Gastrocnemius medialis (tissue), 4 donors: ENCODE data around the gene DNAJC22.

ENCODE experiments used
- POLR2A ChIP-seq, 2 donors: fragments of 450-650 bp; IDR thresholded peaks; one replicate each; pipeline ENCODE4 v1.6.1; 2017; ENCODE audit warnings: antibody characterized with exemption in 2 of 2, mild to moderate bottlenecking in 2 of 2, moderate library complexity in 2 of 2
- TF ChIP-seq, protein P1 (sequence below), 5 experiments: fragments of 450-650 bp in 3 of 5; fragments of 200-600 bp in 2 of 5; sonication (generic) in 2 of 5; IDR thresholded peaks in 4 of 5; conservative IDR thresholded peaks in 1 of 5; 1 replicate in 4 of 5; 2 replicates in 1 of 5; pipeline ENCODE4 v1.5.1; 2016 to 2019; ENCODE audit warnings: antibody characterized with exemption in 5 of 5, mild to moderate bottlenecking in 3 of 5, moderate library complexity in 3 of 5

DNA sequence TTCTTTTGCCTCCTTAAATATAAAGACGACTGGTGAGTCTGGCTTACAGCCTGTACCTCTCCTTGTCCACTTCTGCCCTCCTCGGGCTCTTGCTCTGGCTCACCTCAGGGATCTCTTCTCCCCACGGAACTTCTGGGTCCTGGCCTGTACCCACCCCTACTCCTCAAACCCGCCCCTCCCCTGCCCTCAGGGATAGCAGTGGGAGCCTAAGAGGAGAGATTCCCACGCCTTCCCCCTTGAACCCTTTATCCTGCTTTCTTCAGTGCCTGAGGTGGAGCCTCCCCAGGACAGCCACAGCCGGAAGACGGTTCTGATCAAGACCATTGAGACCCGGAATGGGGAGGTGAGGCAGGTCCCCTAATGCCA is 49.0 kb upstream of the DNAJC22 start:
- TF ChIP-seq POLR2A (IDR thresholded peaks at IDR 0.05), result no peak
- TF ChIP-seq, protein P1, sequence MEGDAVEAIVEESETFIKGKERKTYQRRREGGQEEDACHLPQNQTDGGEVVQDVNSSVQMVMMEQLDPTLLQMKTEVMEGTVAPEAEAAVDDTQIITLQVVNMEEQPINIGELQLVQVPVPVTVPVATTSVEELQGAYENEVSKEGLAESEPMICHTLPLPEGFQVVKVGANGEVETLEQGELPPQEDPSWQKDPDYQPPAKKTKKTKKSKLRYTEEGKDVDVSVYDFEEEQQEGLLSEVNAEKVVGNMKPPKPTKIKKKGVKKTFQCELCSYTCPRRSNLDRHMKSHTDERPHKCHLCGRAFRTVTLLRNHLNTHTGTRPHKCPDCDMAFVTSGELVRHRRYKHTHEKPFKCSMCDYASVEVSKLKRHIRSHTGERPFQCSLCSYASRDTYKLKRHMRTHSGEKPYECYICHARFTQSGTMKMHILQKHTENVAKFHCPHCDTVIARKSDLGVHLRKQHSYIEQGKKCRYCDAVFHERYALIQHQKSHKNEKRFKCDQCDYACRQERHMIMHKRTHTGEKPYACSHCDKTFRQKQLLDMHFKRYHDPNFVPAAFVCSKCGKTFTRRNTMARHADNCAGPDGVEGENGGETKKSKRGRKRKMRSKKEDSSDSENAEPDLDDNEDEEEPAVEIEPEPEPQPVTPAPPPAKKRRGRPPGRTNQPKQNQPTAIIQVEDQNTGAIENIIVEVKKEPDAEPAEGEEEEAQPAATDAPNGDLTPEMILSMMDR (IDR thresholded peaks at IDR 0.05 in 4 of 5, conservative IDR thresholded peaks at IDR 0.05 in 1 of 5), result no peak
